Measurements from ENCODE around the gene DBNL.

- TF ChIP-seq, protein P1, sequence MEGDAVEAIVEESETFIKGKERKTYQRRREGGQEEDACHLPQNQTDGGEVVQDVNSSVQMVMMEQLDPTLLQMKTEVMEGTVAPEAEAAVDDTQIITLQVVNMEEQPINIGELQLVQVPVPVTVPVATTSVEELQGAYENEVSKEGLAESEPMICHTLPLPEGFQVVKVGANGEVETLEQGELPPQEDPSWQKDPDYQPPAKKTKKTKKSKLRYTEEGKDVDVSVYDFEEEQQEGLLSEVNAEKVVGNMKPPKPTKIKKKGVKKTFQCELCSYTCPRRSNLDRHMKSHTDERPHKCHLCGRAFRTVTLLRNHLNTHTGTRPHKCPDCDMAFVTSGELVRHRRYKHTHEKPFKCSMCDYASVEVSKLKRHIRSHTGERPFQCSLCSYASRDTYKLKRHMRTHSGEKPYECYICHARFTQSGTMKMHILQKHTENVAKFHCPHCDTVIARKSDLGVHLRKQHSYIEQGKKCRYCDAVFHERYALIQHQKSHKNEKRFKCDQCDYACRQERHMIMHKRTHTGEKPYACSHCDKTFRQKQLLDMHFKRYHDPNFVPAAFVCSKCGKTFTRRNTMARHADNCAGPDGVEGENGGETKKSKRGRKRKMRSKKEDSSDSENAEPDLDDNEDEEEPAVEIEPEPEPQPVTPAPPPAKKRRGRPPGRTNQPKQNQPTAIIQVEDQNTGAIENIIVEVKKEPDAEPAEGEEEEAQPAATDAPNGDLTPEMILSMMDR (IDR thresholded peaks at IDR 0.05; ENCODE audit: insufficient read depth, low read depth, low read length): no peak
- no peak for TF ChIP-seq EZH2 (IDR thresholded peaks at IDR 0.05; ENCODE audit: insufficient read depth, low read length)
Measured at GRCh38 chr7:44101966-44102845, 57.7 kb downstream of the DBNL start.

All from astrocyte (in vitro differentiated cells and primary cell).